HFFc6 (cell line): ENCODE results near the gene LGALSL. TPM values are rescaled to one million over a fixed set of nuclear protein-coding genes. Genes with fewer than 3 reads are reported as not detected.
A peak's percentile ranks its signal among the peaks of the same experiment; 100 is the strongest.

Source experiments
- DNase-seq: peaks from one replicate; pipeline ENCODE4 v3.0.0-alpha.2; 2018
- H3K27ac Mint-ChIP-seq: 2 replicates; pipeline ENCODE4 v1.8.0; 2020; ENCODE audit warnings: mild to moderate bottlenecking, mixed read lengths
- H3K27me3 Mint-ChIP-seq: 2 replicates; pipeline ENCODE4 v1.8.0; 2021; ENCODE audit warnings: mild to moderate bottlenecking, moderate library complexity, mixed read lengths; ENCODE audit not compliant: insufficient read depth
- H3K36me3 Mint-ChIP-seq: 2 replicates; pipeline ENCODE4 v1.8.0; 2021; ENCODE audit warnings: low read depth, mixed read lengths
- H3K4me1 Mint-ChIP-seq: 2 replicates; pipeline ENCODE4 v1.8.0; 2020; ENCODE audit warnings: low read depth, mixed read lengths
- H3K4me3 Mint-ChIP-seq: 2 replicates; pipeline ENCODE4 v1.8.0; 2020; ENCODE audit warnings: mild to moderate bottlenecking, moderate library complexity, mixed read lengths
- H3K9me3 Mint-ChIP-seq: 2 replicates; pipeline ENCODE4 v1.8.0; 2020; ENCODE audit warnings: mild to moderate bottlenecking, mixed read lengths
- CTCF ChIP-seq: fragments of 200-600 bp; sonication (generic); IDR thresholded peaks from 2 replicates; pipeline ENCODE4 v1.5.0; 2021; ENCODE audit warnings: antibody characterized with exemption, mild to moderate bottlenecking
- long read RNA-seq: library from polyadenylated mRNA; unstranded; transcript quantifications from one replicate; pipeline ENCODE4 v2.0.0, GENCODE V29; 2019
- total RNA-seq, 6 experiments: library from RNA; stranded (reverse); fragmentation: NEBNext Ultra II Directional; extraction: Animal tissue kit (Norgen Biotek cat#: 25700); gene quantifications; 2 replicates in 1 of 6; 3 replicates in 5 of 6; pipeline ENCODE4 v1.2.3, GENCODE V29; 2021

LGALSL gene
- total RNA-seq: 1 to 10 TPM in 2 of 6 experiments, under 1 TPM in 4; 0.64 to 2.1 (median 0.82) TPM
- long read RNA-seq, partial matches to known transcripts: 1 of 3 reads
- long read RNA-seq, other reads (novel, unspliced or antisense): 0 of 3 reads

DNA sequence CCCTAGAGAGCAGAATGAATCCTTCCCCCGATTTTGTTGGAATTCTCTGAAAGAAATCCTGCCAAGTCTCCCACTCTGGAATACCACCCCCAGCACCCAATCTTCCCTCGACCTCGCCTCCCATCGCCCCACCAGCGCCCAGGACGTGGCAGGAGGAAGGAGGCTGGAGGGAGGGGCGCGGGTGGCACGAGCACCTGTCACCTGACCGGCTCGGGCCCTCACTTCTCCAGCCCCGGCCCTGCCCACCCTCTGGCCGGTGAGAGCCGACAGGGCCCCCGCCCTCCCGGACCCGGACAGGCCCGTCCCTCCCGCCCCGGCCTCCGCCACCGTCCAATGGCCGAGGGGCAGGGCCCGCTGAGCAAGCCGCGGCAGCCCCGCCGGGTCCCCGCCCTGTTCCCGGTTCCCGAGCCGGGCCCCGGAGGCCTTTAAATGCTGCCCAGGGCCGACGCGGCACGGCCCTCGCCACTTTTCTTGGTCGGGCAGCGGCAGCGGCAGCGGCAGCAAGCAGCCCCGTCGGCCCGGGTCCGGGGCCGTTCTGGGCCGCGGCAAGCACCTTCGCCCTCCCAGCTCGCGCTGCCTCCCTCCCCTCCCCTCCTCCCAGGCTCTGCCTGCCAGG lies at the start of gene LGALSL:
TSS of gene LGALSL (plus strand) at position 393 of the 616 bp plus-strand sequence. CDS start 384 bp downstream, outside the sequence.
- no peak for TF ChIP-seq CTCF
- H3K4me3 Mint-ChIP-seq: peak within 1 kb of the TSS; percentile 80
- peaks cover 15% of the 10 kb centered on the region for H3K4me1 Mint-ChIP-seq
- peaks cover 22% of the 10 kb centered on the region for H3K27me3 Mint-ChIP-seq
- no peak for DNase-seq
- no peaks in the 10 kb centered on the region for H3K36me3 Mint-ChIP-seq
- H3K27ac Mint-ChIP-seq: no peak within 1 kb of the TSS
- H3K9me3 Mint-ChIP-seq: no peaks in the 10 kb centered on the region

- Mint-ChIP-seq H3K9me3 (no peaks in the 10 kb centered on the region), H3K36me3 (no peaks in the 10 kb centered on the region), H3K4me1 (peaks cover 33% of the 10 kb centered on the region), H3K27me3 (peaks cover 11% of the 10 kb centered on the region), H3K4me3 (no peak overlapping the region), H3K27ac (no peak overlapping the region)
- no peak for TF ChIP-seq CTCF
- no peak for DNase-seq
Observed at GRCh38 chr2:64404743-64405142, 49.2 kb upstream of the LGALSL start.

- H3K4me1 Mint-ChIP-seq: peaks cover 23% of the 10 kb centered on the region
- no peaks in the 10 kb centered on the region for H3K36me3 Mint-ChIP-seq
- H3K27ac Mint-ChIP-seq: peak overlapping the region; percentile 41; the same call in 1 of the 2 replicates
- H3K4me3 Mint-ChIP-seq: peak overlapping the region; percentile 67
- H3K9me3 Mint-ChIP-seq: no peaks in the 10 kb centered on the region
- TF ChIP-seq CTCF: no peak
- H3K27me3 Mint-ChIP-seq: peaks cover 10% of the 10 kb centered on the region
- DNase-seq: peak; percentile 72
Observed at GRCh38 chr2:64405581-64406406, 48.2 kb upstream of the LGALSL start.

GRCh38 chr2:64406407-64406774 lies 47.6 kb upstream of the LGALSL start:
- Mint-ChIP-seq H3K36me3 (no peaks in the 10 kb centered on the region), H3K27ac (0 out of 2 replicates have a peak overlapping the region, but pooled peaks have one; percentile 41), H3K9me3 (no peaks in the 10 kb centered on the region), H3K4me1 (peaks cover 18% of the 10 kb centered on the region), H3K4me3 (peak overlapping the region; percentile 67), H3K27me3 (peaks cover 6% of the 10 kb centered on the region)
- no peak for TF ChIP-seq CTCF
- DNase-seq: no peak

DNA sequence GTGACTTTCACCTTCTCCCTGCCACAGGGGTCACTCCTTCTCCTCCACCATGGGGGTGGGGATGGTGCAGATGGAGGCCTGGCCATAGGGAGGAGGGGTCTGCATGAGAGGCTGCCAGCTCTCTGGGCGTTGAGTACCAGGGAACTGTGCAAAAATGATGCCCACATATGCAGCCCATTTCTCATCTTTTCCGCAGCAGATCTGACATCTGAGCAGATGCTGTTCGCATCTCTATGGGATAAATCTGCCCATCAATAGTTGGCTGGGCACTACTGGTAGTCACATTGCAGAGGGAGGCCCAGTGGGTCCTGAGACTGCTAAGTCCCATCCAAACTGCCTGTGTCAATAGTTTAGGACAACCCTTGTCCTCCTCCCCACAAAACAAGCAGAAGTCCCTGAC lies 45.9 kb upstream of the LGALSL start:
- no peak for DNase-seq
- Mint-ChIP-seq H3K9me3 (no peaks in the 10 kb centered on the region), H3K4me1 (peaks cover 15% of the 10 kb centered on the region), H3K27me3 (peaks cover 6% of the 10 kb centered on the region), H3K4me3 (no peak overlapping the region), H3K27ac (no peak overlapping the region), H3K36me3 (no peaks in the 10 kb centered on the region)
- TF ChIP-seq CTCF: no peak
